T follicular helper cell (primary cell): ENCODE data around the gene ANKK1.

Source experiments
- DNase-seq: peaks from one replicate; pipeline ENCODE4 v3.0.0-alpha.2; 2020; ENCODE audit warnings: low read depth

Gene ANKK1

GRCh38 chr11:113378692-113379091, 8.9 kb upstream of the ANKK1 start:
- DNase-seq = no peak

- no peak for DNase-seq
These were observed 5.5 kb upstream of the ANKK1 start for GRCh38 chr11:113382121-113382520.

GRCh38 chr11:113384551-113384950, 3.0 kb upstream of the ANKK1 start:
- DNase-seq = no peak

GRCh38 chr11:113385749-113386148, 1.8 kb upstream of the ANKK1 start:
- no peak for DNase-seq

- no peak for DNase-seq
These were observed 713 bp upstream of the ANKK1 start for GRCh38 chr11:113386866-113387265.

- DNase-seq = no peak
These were observed 1.7 kb downstream of the ANKK1 start for GRCh38 chr11:113389272-113389671.

- no peak for DNase-seq
These were observed 4.8 kb downstream of the ANKK1 start for GRCh38 chr11:113392236-113392921.

GRCh38 chr11:113393501-113393985, 6.0 kb downstream of the ANKK1 start:
- no peak for DNase-seq

- DNase-seq = no peak
These were observed 7.3 kb downstream of the ANKK1 start for GRCh38 chr11:113394919-113395318.

GRCh38 chr11:113395782-113396336, 8.3 kb downstream of the ANKK1 start:
- DNase-seq = no peak

GRCh38 chr11:113396690-113397089, 9.1 kb downstream of the ANKK1 start:
- DNase-seq = no peak

- DNase-seq = no peak
These were observed 9.6 kb downstream of the ANKK1 start for GRCh38 chr11:113397212-113397611.

- DNase-seq = no peak
These were observed 10.2 kb downstream of the ANKK1 start for GRCh38 chr11:113397821-113398220.

- no peak for DNase-seq
These were observed 11.3 kb downstream of the ANKK1 start for GRCh38 chr11:113398669-113399430.

- DNase-seq = no peak
These were observed 13.2 kb downstream of the ANKK1 start for GRCh38 chr11:113400631-113401230.

- no peak for DNase-seq
These were observed 14.1 kb downstream of the ANKK1 start for GRCh38 chr11:113401718-113402117.

- DNase-seq = no peak
These were observed 17.4 kb downstream of the ANKK1 start for GRCh38 chr11:113404859-113405430.

GRCh38 chr11:113405724-113406478, 18.3 kb downstream of the ANKK1 start:
- DNase-seq = no peak

- no peak for DNase-seq
These were observed 19.6 kb downstream of the ANKK1 start for GRCh38 chr11:113407163-113407562.

GRCh38 chr11:113408206-113408605, 20.6 kb downstream of the ANKK1 start:
- no peak for DNase-seq

- no peak for DNase-seq
These were observed 21.3 kb downstream of the ANKK1 start for GRCh38 chr11:113408887-113409286.

- DNase-seq = no peak
These were observed 21.9 kb downstream of the ANKK1 start for GRCh38 chr11:113409526-113409925.
